ENCODE measurements around the gene EXD3. TPM values are rescaled to one million over a fixed set of nuclear protein-coding genes. Genes with fewer than 3 reads are reported as not detected.
A peak's percentile ranks its signal among the peaks of the same experiment; 100 is the strongest.

The EXD3 gene, protein sequence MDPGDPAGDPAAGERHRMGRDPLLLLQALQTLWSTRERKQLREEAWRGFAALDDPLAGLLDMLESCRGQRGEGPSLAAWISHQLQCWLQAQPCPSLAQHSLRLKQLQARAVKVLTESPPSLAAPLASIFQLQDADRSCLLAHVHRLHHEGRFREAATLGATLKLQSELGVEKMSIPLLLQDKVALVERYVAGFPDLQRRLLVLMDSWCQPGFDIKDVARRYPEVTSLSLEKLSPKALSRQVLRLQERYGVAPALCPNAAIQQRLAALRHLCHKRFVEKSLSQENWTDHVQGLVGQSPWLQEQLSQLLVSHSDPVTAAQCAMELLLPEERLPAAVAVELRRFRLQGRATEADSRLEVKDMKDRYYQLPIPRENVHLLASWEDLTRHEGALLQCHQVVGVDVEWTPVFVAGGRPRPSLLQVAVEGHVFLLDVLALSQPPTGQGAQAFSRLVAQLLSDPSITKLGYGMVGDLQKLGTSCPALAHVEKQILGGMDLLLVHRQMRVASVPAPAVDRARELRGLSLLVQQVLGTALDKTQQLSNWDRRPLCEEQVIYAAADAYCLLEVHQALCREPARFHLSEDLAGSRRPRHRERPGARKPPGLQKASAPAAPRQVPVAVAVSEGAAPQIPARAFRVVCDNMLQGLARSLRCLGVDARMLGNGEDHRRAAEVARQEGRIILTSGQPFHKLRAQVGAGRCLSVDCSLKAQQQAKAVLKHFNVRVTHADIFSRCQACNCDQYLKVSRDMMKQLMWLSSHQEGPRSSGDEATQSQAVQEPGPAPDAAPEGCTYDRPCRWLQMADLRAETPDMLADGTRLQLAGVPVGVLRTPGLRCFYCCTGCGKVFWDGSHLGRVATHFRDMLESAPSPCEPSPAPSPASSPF
- polyA plus RNA-seq (2012; rRNA removed), result 11.5 and 14.2 TPM in 2 replicates
- 5.2 and 7.4 TPM in 2 replicates for polyA plus RNA-seq (2012; cell fraction: cytosol; rRNA removed)
- 50.1 and 63.9 TPM in 2 replicates for polyA plus RNA-seq (2012; cell fraction: nucleus; rRNA removed)

DNA sequence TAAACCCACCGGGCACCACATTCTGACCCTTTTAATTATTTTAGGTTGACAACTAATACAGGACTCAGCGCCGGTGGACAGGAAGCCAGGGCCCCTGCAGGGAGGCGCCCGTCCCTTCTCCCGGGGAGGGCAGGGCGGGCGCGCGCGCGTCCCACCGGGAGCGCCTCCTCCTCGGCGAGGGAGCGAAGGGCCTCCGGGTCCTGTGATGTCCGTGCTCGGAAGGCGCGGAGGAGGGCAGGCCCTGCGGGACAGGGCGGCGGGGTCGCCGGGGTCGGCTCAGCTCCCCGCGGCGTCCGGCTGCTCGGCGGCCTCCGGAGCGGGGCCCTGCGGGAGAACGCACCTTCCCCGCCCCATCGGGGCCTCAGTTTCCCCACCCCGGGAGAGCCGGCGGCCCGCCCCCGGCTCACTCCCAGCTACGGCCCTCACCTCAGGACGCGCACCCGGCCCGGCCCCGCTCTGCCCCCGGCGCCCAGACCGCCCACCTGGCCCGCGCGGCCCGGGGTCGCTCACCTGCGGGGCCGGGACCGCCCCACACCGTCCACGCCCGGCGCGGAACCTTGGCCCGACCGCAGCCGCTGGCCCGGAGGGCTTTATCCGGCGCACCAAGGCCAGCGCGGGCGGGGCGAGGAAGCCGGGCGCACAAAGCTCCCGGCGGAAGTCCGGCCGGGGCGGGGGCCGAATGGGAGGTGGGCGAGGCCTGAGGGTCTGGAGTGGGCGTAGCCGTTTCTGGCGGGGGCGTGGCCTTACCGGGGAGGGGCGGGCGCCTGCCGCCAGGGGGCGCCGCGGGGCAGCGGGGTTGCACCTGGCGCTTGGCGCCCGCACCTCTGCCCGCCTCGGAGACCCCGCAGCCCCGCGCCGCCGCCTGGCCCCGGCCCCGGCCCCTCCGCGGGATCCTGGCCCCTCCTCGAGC is at the start of gene EXD3, which contains the start of gene NOXA1:
Gene EXD3, minus strand, starts transcription at position 559 of the 910 bp plus-strand sequence. CDS start 27,805 bp downstream, outside the sequence.
Gene NOXA1, plus strand, starts transcription at position 790 of the 910 bp plus-strand sequence. CDS start 137 bp downstream, outside the sequence.
- Histone ChIP-seq H3K27ac (ENCODE audit: low read depth in 2 of 2, low read length in 1 of 2) (peak within 1 kb of the TSS in 1 of 2 experiments; percentile 31; a peak in 1 of 4 replicates), H4K20me1 (ENCODE audit: insufficient read depth) (no peaks in the 10 kb centered on the region), H3K27me3 (ENCODE audit: insufficient read depth) (no peaks in the 10 kb centered on the region), H3K79me2 (ENCODE audit: insufficient read depth) (peaks cover 33% of the 10 kb centered on the region), H3K9ac (peak within 1 kb of the TSS; percentile 71), H3K4me2 (peak within 1 kb of the TSS; percentile 93), H3K4me3 (ENCODE audit: low read depth in 2 of 2, low read length in 1 of 2) (peak within 1 kb of the TSS; percentile 81 to 86), H3K9me3 (no peaks in the 10 kb centered on the region), H3K36me3 (replicated peaks in 1 of 2; ENCODE audit: control insufficient read depth in 1 of 2, insufficient read depth in 2 of 2, low read length in 1 of 2) (no peaks in the 10 kb centered on the region), H3K4me1 (ENCODE audit: control insufficient read depth in 1 of 2, insufficient read depth in 2 of 2, low read depth in 1 of 2, low read length in 1 of 2) (peaks cover 0 to 21% of the 10 kb centered on the region in 2 experiments; a peak in 2 of 4 replicates), H3K9me2 (no peaks in the 10 kb centered on the region), H2AFZ (ENCODE audit: low read depth) (peak within 1 kb of the TSS; percentile 88), H3F3A (replicated peaks; ENCODE audit: insufficient read depth) (peaks cover 17% of the 10 kb centered on the region)
- under 1% methylated on average over 19 of the region's 113 CpGs for WGBS (ENCODE audit: low lambda C conversion rate)
- DNase-seq, result peak; percentile 100
- CTCF ChIA-PET, result interaction anchor here (0.6 to 4.4 kb wide), 45 partner anchors 9 to 989 kb away, joined by 3 to 27 read pairs (median 5); partner anchors contain the start of genes ENTPD8, MRPL41, NRARP and NSMF
- POLR2A ChIA-PET, result interaction anchor here (0.6 to 1.2 kb wide), 11 partner anchors 12 to 222 kb away, joined by 3 to 5 read pairs (median 3); partner anchors contain the start of gene NRARP
- TF ChIP-seq RCOR1 (IDR thresholded peaks at IDR 0.05; ENCODE audit: low read length) (0 out of 2 replicates have a peak, but pooled peaks have one; percentile 12), SIN3A (IDR thresholded peaks at IDR 0.05; ENCODE audit: borderline replicate concordance, low read depth, low read length) (peak; percentile 56; the same call in 1 of the 2 replicates), GABPA (IDR thresholded peaks at IDR 0.05; ENCODE audit: low read depth) (peak; percentile 89), TCF12 (IDR thresholded peaks at IDR 0.05) (peak; percentile 21; the same call in 1 of the 2 replicates), USF1 (IDR thresholded peaks at IDR 0.05; ENCODE audit: borderline replicate concordance, low read depth) (peak; percentile 44; the same call in 1 of the 2 replicates), CHD2 (IDR thresholded peaks at IDR 0.05; ENCODE audit: low read length, partially characterized antibody) (peak; percentile 62), RAD21 (IDR thresholded peaks at IDR 0.05; ENCODE audit: low read length) (peak; percentile 49), TAF1 (IDR thresholded peaks at IDR 0.05; ENCODE audit: borderline replicate concordance, low read depth, low read length) (peak; percentile 86), NFIC (IDR thresholded peaks at IDR 0.05; ENCODE audit: borderline replicate concordance) (0 out of 2 replicates have a peak, but pooled peaks have one; percentile 11), TEAD4 (IDR thresholded peaks at IDR 0.05; ENCODE audit: borderline replicate concordance, insufficient read depth) (no peak), MXI1 (IDR thresholded peaks at IDR 0.05; ENCODE audit: low read depth, low read length) (no peak; the same call in 1 of the 2 replicates), CTCF (IDR thresholded peaks at IDR 0.05) (peak; percentile 58), JUND (IDR thresholded peaks at IDR 0.05) (no peak)
- TF ChIP-seq, protein P1, sequence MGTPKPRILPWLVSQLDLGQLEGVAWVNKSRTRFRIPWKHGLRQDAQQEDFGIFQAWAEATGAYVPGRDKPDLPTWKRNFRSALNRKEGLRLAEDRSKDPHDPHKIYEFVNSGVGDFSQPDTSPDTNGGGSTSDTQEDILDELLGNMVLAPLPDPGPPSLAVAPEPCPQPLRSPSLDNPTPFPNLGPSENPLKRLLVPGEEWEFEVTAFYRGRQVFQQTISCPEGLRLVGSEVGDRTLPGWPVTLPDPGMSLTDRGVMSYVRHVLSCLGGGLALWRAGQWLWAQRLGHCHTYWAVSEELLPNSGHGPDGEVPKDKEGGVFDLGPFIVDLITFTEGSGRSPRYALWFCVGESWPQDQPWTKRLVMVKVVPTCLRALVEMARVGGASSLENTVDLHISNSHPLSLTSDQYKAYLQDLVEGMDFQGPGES (IDR thresholded peaks at IDR 0.05; ENCODE audit: low read depth, low read length), result no peak
- TF ChIP-seq, protein P2, sequence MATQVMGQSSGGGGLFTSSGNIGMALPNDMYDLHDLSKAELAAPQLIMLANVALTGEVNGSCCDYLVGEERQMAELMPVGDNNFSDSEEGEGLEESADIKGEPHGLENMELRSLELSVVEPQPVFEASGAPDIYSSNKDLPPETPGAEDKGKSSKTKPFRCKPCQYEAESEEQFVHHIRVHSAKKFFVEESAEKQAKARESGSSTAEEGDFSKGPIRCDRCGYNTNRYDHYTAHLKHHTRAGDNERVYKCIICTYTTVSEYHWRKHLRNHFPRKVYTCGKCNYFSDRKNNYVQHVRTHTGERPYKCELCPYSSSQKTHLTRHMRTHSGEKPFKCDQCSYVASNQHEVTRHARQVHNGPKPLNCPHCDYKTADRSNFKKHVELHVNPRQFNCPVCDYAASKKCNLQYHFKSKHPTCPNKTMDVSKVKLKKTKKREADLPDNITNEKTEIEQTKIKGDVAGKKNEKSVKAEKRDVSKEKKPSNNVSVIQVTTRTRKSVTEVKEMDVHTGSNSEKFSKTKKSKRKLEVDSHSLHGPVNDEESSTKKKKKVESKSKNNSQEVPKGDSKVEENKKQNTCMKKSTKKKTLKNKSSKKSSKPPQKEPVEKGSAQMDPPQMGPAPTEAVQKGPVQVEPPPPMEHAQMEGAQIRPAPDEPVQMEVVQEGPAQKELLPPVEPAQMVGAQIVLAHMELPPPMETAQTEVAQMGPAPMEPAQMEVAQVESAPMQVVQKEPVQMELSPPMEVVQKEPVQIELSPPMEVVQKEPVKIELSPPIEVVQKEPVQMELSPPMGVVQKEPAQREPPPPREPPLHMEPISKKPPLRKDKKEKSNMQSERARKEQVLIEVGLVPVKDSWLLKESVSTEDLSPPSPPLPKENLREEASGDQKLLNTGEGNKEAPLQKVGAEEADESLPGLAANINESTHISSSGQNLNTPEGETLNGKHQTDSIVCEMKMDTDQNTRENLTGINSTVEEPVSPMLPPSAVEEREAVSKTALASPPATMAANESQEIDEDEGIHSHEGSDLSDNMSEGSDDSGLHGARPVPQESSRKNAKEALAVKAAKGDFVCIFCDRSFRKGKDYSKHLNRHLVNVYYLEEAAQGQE (IDR thresholded peaks at IDR 0.05; ENCODE audit: low read depth, low read length), result peak; percentile 64; the same call in 1 of the 2 replicates
- TF ChIP-seq, protein P3, sequence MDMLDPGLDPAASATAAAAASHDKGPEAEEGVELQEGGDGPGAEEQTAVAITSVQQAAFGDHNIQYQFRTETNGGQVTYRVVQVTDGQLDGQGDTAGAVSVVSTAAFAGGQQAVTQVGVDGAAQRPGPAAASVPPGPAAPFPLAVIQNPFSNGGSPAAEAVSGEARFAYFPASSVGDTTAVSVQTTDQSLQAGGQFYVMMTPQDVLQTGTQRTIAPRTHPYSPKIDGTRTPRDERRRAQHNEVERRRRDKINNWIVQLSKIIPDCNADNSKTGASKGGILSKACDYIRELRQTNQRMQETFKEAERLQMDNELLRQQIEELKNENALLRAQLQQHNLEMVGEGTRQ (IDR thresholded peaks at IDR 0.05; ENCODE audit: borderline replicate concordance, low read depth, low read length), result no peak
- TF ChIP-seq, protein P4, sequence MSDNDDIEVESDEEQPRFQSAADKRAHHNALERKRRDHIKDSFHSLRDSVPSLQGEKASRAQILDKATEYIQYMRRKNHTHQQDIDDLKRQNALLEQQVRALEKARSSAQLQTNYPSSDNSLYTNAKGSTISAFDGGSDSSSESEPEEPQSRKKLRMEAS (IDR thresholded peaks at IDR 0.05; ENCODE audit: low read depth), result peak; percentile 54

Data from SK-N-SH (cell line).